ENCODE results near the gene MYO9B.

MYO9B gene

DNA sequence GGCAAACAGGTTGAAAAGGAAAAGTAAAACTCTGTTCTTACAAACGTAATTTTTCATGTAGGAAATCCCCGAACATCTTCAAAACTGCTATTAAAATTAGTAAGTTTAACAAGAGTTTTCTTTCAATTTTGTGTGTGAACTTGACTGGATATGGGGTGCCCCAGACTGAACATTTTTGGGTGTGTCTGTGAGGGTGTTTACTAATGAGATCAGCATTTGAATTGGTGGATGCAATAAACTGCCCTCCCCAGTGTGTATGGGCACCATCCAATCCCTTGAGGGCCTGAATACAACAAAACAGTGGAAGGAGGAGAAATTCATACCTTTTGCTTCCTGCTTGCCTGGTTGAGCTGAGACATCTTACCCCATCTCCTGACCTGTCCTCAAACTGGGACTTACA lies 12.1 kb upstream of the MYO9B start:
- DNase-seq = no peak

DNA sequence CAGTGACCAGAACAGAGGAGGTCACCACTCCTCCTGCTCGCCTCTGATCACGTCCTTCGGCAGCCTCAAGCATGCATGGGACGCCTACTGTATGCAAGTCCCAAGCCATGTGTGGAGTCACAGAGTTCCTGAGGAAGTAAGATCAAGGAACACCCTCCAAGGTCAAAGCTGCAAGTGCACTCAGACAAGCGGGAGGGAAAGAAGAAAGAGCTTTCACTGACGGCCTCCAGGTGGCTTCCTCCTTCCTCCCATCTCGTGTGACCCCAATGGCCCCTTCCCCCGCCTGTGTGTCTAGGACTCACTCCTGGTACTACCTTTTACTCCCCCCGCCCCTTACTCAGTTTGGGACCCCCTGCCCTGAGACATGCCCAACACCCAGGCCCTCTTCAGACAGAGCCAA lies 6.4 kb upstream of the MYO9B start:
- no peak for DNase-seq

DNA sequence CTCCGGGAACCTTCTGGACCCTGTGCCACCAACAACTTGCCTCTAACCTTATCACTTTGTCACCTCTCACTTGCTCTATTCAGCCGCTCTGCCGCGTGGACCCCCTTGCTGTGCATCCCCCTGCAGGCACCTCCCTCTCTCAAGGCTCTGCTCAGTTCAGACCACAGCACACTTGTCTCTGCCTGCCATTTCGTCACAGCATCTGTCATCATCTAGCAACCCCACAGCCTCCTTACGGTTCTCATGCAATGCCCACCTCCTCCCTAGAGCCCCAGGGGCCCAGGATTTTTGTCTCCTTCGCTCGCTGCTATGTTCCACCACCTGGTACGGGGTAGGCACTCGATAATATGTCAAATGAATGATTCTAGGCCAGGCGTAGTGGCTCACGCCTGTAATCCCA lies 5.2 kb upstream of the MYO9B start:
- DNase-seq = no peak

- no peak for DNase-seq
Measured at GRCh38 chr19:17070912-17071311, 4.7 kb upstream of the MYO9B start.

DNA sequence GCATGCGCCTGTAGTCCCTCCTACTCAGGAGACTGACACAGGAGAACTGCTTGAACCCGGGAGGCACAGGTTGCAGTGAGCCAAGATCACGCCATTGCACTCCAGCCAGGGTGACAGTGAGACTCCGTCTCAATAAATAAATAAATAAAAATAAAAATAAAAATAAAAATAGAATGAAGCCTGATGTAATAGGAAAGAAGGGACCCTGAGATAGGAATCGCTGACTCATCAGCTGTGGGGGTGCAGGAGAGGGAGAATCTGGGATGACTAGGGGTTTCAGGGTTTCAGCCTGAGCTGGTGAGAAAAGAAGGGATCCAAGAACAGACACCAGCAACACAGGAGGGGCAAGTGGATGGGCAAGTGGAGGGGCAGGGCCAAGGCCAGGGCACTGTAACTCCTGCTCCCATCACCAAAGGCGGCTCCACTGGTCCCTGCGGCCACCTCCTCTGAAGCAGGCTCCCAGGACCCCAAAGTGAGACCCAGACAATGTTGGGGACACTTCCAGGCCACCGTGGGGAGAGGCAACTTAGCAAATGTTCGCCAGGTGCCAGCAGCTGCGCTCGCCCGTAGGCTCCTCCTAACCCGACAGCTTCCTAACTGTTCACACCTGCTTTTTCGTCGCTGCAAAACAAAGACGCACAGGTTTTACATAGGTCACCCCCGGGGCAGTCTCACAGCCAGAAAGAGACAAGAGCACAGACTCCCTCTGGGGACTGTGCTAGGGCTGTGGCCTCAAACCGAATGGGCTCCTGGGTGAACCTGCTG lies 1.5 kb upstream of the MYO9B start:
- no peak for DNase-seq

DNA sequence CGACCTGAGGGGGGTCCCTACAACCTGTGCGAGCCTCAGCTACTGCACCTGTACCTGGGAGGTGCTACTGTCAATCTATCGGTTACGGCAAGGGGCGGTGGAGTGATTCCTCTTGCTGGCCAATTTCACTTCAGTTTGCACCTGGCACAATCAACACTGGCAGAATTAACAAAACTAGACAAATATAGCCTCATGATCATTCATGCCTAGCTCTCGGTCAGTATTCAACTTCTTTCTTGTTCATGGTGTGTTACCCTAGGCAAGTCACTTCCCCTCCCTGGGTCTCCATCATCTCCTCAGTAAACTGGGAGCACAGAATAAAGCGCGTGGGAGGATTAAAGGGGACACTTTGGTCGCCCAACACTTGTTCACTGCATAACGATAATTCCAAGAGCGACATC lies 943 bp upstream of the MYO9B start:
- no peak for DNase-seq

DNA sequence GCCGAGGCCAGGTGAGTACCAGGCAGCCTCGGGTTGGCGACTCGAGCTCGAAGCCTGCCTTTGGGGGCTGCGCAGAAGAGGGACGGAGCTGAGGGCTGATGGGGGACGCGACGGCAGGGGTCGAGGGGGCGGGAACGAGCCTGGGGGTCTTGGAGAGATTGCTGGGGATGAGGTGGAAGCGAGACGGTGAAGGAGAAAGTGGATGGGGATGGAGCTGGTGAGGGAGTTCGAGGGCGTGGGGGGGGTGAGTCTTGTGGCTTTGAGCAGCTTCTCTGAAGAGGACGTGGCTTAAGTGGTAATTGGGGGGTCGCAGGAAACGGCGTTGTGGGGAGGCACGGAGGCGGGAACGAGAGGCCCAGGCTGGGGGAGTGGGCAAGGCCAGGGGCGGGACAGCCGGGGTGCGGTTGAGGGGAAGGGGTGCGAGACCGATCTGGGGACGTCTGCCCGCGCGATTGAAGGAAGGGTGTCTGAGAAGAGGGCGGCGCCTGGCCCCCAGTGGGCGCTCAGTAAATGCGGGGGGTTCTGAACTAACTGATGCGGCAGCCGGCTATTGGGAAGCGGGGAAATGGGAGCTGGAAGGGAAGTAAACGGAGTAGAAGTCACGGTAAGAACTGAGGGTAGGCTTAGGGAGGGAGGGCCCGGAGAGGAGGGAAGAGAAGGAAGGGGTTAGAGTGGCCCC lies 426 bp downstream of the MYO9B start:
- DNase-seq = peak; percentile 40

- DNase-seq = no peak
Measured at GRCh38 chr19:17076543-17076991, 990 bp downstream of the MYO9B start.

DNA sequence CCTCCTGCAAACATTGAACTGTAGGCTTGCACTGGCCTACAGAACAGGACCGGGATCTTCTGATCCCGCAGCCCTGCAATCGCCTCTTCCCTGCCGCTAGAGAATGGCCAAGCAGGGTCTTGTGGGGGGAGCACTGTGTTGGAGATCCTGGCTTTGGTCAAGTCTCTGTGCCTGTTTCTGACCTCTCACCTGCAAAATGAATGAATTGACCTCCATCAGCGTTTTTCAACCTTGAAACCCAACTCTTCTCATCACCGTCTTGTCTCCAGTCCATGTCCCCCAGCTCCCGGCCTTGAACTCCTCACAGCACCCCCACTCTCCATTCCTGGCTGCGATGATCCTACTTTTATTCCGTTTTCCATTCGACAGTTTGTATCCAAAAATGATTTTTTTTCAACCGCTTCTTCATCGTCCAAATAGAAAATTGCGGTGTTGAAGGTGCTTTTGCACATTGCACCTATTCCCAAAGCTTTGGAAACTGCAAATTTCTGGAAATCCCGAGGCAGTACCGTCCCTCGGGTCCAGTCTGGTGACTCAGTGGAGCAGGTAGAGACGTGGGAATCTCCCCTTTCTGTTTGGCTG lies 2.0 kb downstream of the MYO9B start:
- DNase-seq = no peak

GRCh38 chr19:17078036-17078919 lies 2.7 kb downstream of the MYO9B start:
- no peak for DNase-seq

GRCh38 chr19:17078920-17079709 lies 3.5 kb downstream of the MYO9B start:
- no peak for DNase-seq

DNA sequence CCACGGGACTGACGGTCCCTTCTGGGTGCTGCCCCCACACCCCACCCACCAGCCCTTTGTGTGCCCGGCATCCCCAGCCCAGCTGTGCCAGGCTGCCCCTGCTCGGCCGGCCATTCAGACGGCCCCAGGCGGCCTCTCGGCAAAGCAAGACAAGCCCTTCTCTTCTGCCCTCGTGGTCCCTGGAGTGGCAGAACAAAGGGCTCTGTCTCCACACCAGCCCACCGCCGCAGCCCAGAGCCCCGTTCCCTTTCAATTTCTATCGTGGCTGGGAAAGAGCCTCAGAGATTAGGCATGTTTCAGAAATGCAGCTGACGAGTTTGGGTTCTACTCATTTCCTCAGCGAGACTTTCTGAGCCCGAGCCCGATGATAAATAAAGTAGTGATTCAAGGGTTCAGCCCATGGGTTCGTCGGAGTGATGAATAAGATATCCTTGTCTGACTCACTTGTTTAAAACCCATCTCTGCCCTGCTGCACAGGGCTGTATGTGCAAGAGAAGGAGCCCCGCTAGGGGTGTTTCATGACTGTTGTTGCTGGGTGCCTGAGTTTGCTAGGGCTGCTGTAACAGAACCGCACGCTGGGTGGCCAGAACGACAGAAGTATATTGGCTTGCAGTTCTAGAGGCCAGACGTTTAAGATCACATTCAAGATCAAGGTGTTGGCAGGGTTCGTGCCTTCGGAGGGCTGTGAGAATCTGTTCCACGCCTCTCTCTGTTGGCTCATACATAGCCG lies 4.3 kb downstream of the MYO9B start:
- peak; percentile 99 for DNase-seq

DNA sequence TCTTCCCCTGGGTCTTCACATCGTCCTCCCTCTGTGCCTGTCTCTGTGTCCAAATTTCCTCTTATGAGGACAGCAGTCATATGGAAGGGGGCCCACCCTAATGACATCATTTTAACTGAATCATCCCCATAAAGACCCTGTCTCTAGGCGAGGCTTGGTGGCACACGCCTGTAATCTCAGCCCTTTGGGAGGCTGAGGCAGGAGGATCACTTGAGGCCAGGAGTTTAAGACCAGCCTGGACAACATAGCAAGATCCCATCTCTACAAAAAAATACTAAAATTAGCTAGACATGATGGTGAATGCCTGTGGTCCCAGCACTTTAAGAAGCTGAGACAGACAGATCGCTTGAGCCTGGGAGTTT lies 4.8 kb downstream of the MYO9B start:
- no peak for DNase-seq

DNA sequence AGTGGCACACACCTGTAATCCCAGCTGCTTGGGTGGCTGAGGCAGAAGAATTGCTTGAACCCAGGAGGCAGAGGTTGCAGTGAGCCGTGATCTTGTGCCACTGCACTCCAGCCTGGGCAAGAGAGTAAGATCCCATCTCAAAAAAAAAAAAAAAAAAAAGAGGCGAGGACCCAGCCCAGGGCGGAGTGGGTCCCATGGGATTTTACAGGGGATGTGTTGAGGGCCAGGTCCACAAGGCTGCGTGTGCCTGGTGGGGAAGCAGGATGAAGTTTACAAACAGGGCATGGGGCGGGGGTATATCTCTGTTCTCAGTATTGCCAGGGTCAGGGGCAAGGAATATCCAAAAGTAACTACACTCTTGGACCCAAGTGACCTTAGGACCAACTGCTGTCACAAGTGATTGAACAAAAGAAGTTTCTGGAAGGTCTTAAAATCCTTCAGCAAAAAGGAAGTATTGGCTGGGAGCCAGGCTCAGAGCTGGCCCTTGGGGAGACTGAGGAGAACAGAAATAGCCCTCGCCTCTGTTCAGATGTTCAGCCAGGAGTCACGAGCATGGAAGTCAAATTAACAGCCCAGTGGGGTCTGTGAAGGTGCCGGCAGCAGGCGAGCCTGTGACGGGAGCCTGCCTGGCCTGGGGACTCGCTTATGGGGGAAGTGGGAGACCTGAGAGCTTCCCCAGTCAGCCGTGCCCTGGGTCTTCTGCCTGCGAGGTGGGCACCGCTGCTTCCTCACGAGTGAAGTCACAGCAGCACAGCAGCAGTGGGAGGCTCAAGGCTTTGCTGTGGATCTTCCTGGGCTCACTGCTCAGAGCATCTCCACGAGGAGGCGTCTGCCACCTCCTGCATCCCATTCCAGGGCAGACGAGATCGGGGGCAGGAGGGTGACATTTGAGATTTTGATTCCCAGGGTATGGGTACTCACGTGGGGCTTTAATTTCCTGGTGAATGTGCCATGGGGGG lies 6.4 kb downstream of the MYO9B start:
- DNase-seq = no peak

DNA sequence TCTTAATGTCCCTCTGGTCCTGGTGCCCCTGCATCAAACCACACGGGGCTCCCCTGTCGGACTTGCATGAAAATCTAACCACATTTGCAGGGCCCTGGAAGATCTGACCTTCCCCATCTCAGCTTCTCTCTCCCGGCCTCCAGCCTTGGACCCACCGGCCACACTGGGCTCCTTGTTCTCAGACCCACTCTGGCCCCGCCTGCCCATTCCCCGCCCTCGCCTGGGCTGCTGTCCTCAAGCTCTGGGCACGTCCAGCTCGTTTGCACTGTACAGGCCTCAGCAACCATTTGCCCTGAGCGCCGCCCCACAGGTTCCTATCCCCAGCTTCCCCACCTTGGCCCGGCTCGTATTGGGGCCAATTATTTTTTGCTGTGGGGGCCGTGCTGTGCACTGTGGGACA lies 10.5 kb downstream of the MYO9B start:
- no peak for DNase-seq

DNA sequence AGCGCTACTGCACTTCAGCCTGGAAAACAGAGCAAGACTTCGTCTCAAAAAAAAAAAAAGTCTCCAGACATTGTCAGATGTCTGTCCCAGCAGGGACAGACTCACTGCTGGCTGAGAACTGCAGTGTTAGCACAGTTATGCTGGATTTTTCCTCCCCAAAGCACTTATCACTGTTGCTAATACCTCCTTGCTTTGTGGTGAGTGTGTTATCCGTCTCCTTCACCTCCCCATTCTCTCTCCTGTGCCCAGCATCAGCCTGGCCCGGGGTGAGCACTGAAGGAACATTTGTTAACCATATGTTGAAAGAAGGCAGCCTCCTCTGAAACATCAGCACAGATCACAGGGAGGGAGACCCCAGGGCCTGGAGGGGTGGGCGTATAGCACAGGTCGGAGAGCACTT lies 11.3 kb downstream of the MYO9B start:
- peak; percentile 55 for DNase-seq

- no peak for DNase-seq
Measured at GRCh38 chr19:17088552-17088951, 13.0 kb downstream of the MYO9B start.

GRCh38 chr19:17090583-17090982 lies 15.0 kb downstream of the MYO9B start:
- peak; percentile 21 for DNase-seq

DNA sequence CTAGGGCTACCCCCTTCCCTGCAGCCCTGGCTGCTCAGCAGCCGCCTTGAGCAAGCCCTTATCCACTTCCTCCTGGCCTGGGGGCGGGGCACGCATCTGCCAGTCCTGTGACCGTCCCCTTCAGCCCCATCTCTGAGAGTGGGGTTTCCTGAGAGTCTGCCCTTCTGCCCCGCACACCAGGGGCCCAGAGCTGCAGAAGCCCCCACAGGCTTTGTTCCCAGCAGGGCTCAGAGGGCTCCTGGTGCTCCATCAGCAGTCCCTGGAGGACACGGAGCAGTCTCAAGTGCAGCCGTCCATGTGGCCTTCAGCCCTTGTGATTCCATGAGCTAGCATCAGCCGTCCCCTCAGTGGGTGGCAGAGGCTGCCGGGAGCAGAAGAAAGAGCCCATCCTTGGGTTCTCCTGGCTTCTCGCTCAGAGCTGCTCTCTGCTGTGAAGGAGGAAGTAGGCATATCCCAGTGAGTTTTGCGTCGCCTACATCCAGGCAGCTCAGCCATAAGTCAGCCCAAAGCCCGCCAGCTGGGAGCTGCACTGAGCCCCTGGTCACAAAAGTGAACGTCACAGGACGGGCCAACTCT lies 16.3 kb downstream of the MYO9B start:
- no peak for DNase-seq

DNA sequence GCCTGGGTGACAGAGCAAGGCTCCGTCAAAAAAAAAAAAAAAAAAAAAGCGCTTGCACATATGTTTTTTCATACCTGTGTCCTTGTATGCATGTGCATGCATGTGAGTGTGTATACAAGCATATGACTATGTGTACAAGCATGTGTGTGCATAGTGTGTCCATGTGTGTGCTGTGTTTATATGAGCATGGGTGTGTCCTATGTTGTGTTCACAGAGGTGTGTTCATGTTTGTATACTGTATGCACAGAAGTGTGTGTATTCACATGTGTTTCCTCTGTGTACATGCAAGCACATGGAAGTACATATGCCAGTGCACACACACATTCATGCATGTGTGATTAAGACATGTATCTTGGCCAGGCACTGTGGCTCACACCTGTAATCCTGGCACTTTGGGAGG lies 17.1 kb downstream of the MYO9B start:
- no peak for DNase-seq
